ENCODE data around the gene MAP3K8. TPM values are rescaled to one million over a fixed set of nuclear protein-coding genes. Genes with fewer than 3 reads are reported as not detected.

MAP3K8 gene
- 10 to 100 TPM; 32.5 to 71.2 (median 42.8) TPM for total RNA-seq

- peak; percentile 95 to 97 for DNase-seq
- H3K36me3 ChIP-seq, result peaks cover 0 to 19% (median 1%) of the 10 kb centered on the region in 4 donors
- peaks cover 28 to 62% (median 52%) of the 10 kb centered on the region in 4 donors for H3K4me1 ChIP-seq
- ATAC-seq (ENCODE audit: low FRiP score in 2 of 2), result peak; percentile 89 to 95
- TF ChIP-seq EP300 (IDR thresholded peaks at IDR 0.05) (peak in 2 of 4 donors; percentile 25 to 73), POLR2A (IDR thresholded peaks at IDR 0.05) (peak in 3 of 4 donors; percentile 63 to 89 (median 83)), POLR2AphosphoS5 (IDR thresholded peaks at IDR 0.05) (peak; percentile 63 to 96), CTCF (IDR thresholded peaks at IDR 0.05) (no peak)
- no peaks in the 10 kb centered on the region for H3K27me3 ChIP-seq
- peak within 1 kb of the TSS; percentile 97 to 100 (median 98) for H3K27ac ChIP-seq
- H3K9me3 ChIP-seq, result peaks cover 0 to 6% (median 0%) of the 10 kb centered on the region in 4 donors
- 0 to 2% methylated on average over 12 to 55 of the region's 56 CpGs for WGBS, 2 donors
- peak within 1 kb of the TSS; percentile 73 to 96 (median 80) for H3K4me3 ChIP-seq
Measured at GRCh38 chr10:30433730-30434272, at the start of gene MAP3K8. MAP3K8 (plus strand) TSS chr10:30434184; CDS start chr10:30438939, 4,755 bp downstream.

- ATAC-seq (ENCODE audit: low FRiP score in 2 of 2) (peak in 1 of 2 donors; percentile 37), DNase-seq (no peak)
- TF ChIP-seq POLR2A (IDR thresholded peaks at IDR 0.05) (no peak), CTCF (IDR thresholded peaks at IDR 0.05) (peak in 4 of 6 experiments; percentile 17 to 55 (median 40))
- Histone ChIP-seq H3K9me3 (no peaks in the 10 kb centered on the region), H3K36me3 (no peaks in the 10 kb centered on the region), H3K4me1 (no peaks in the 10 kb centered on the region), H3K4me3 (no peak overlapping the region), H3K27ac (no peak overlapping the region), H3K27me3 (no peaks in the 10 kb centered on the region)
- WGBS, 2 donors, result 67 to 74% methylated on average over 8 to 10 of the region's 10 CpGs
Measured at GRCh38 chr10:30384701-30385201, 49.2 kb upstream of the MAP3K8 start.

GRCh38 chr10:30386801-30387588, 47.0 kb upstream of the MAP3K8 start:
- H3K36me3 ChIP-seq, result no peaks in the 10 kb centered on the region
- no peak for TF ChIP-seq POLR2AphosphoS5 (IDR thresholded peaks at IDR 0.05)
- no peak for TF ChIP-seq EP300 (IDR thresholded peaks at IDR 0.05)
- no peak for TF ChIP-seq POLR2A (IDR thresholded peaks at IDR 0.05)
- no peak for TF ChIP-seq CTCF (IDR thresholded peaks at IDR 0.05)
- ATAC-seq (ENCODE audit: low FRiP score in 2 of 2), result peak in 1 of 2 donors; percentile 34
- no peak overlapping the region for H3K4me3 ChIP-seq
- H3K4me1 ChIP-seq, result no peaks in the 10 kb centered on the region
- no peaks in the 10 kb centered on the region for H3K27me3 ChIP-seq
- 82 to 87% methylated on average over 11 to 13 of the region's 13 CpGs for WGBS, 2 donors
- DNase-seq, result no peak
- H3K9me3 ChIP-seq, result no peaks in the 10 kb centered on the region
- no peak overlapping the region for H3K27ac ChIP-seq

DNA sequence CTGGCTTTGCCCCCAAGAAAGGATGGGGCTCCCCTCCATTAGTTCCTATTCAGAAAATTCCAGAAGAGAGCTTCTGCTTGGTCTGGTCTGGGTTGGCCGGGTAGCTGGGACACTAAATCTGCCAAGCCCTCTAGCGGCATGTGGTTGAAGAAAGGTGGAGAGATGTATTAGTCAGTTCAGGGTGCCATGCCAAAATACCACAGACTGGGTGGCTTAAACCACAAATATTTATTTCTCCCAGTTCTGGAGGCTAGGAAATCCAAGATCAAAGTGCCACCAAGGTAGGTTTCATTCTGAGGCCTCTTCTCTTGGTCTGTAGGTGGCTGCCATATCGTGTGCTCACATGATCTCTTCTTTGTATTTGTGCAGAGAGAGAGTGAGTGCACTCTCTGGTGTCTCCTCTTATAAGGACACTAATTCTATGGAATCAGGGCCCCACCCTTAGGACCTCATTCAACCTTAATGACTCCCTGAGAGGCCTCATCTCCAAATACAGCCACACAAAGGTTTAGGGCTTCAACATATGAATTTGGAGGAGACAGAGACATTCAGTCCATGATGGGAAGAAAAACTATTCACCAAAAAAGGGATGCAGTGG, 46.2 kb upstream of the MAP3K8 start:
- ATAC-seq (ENCODE audit: low FRiP score in 2 of 2), result no peak
- WGBS, 2 donors, result 91 to 93% methylated on average over 3 of the region's 3 CpGs
- peaks cover 0 to 5% (median 2%) of the 10 kb centered on the region in 4 donors for H3K4me1 ChIP-seq
- no peak for DNase-seq
- H3K36me3 ChIP-seq, result no peaks in the 10 kb centered on the region
- H3K27me3 ChIP-seq, result no peaks in the 10 kb centered on the region
- no peak for TF ChIP-seq POLR2A (IDR thresholded peaks at IDR 0.05)
- no peak overlapping the region for H3K27ac ChIP-seq
- no peak overlapping the region for H3K4me3 ChIP-seq
- no peaks in the 10 kb centered on the region for H3K9me3 ChIP-seq

- Histone ChIP-seq H3K9me3 (no peaks in the 10 kb centered on the region), H3K36me3 (no peaks in the 10 kb centered on the region), H3K27ac (no peak overlapping the region), H3K4me1 (peaks cover 0 to 8% (median 3%) of the 10 kb centered on the region in 4 donors), H3K27me3 (no peaks in the 10 kb centered on the region), H3K4me3 (no peak overlapping the region)
- DNase-seq, result no peak
- TF ChIP-seq EP300 (IDR thresholded peaks at IDR 0.05), result no peak
- no peak for TF ChIP-seq POLR2AphosphoS5 (IDR thresholded peaks at IDR 0.05)
- TF ChIP-seq CTCF (IDR thresholded peaks at IDR 0.05), result no peak
- no peak for TF ChIP-seq POLR2A (IDR thresholded peaks at IDR 0.05)
- 22 to 29% methylated on average over 1 of the region's 1 CpG for WGBS, 2 donors
- ATAC-seq (ENCODE audit: low FRiP score in 2 of 2), result no peak
Measured at GRCh38 chr10:30389543-30389942, 44.4 kb upstream of the MAP3K8 start.

All from upper lobe of left lung (tissue), 6 donors.